Measurements from ENCODE around the gene HCFC1. TPM values are rescaled to one million over a fixed set of nuclear protein-coding genes. Genes with fewer than 3 reads are reported as not detected.

The HCFC1 gene
- polyA plus RNA-seq, 2 of the 4 experiments (the other 2 are of a cell fraction), result 4.4 to 33.3 TPM

GRCh38 chrX:153948002-153948466, 23.6 kb downstream of the HCFC1 start:
- no peak for DNase-seq (ENCODE audit: low read depth in 1 of 2, low spot score in 1 of 2)
- Histone ChIP-seq H3K27ac (no peak overlapping the region), H3K4me3 (no peak overlapping the region), H3K4me1 (peaks cover 3% of the 10 kb centered on the region; the same call in 1 of the 3 replicates), H3K4me2 (no peak overlapping the region), H3K9me3 (no peaks in the 10 kb centered on the region)
- WGBS (ENCODE audit: missing lambda C conversion rate), result 69% methylated on average over 10 of the region's 10 CpGs
- FAIRE-seq, result no peak
- ATAC-seq, result peak in 1 of 2 experiments; percentile 2; a peak in 2 of 6 replicates
- TF ChIP-seq RFX5 (IDR thresholded peaks at IDR 0.05) (no peak), TFCP2L1 (CRISPR knock-in tag; IDR thresholded peaks at IDR 0.05) (no peak), HOXB13 (CRISPR knock-in tag; IDR thresholded peaks at IDR 0.05; ENCODE audit: low read depth) (no peak), HOXA7 (CRISPR knock-in tag; IDR thresholded peaks at IDR 0.05) (no peak), HEYL (CRISPR knock-in tag; IDR thresholded peaks at IDR 0.05) (no peak), ESRRA (IDR thresholded peaks at IDR 0.05; ENCODE audit: borderline replicate concordance, low read length) (no peak), POLR2AphosphoS2 (conservative IDR thresholded peaks at IDR 0.05; ENCODE audit: low read length) (no peak), E2F6 (IDR thresholded peaks at IDR 0.05; ENCODE audit: borderline replicate concordance, low read depth) (no peak), KDM1A (IDR thresholded peaks at IDR 0.05; ENCODE audit: low read depth) (no peak), RAD21 (conservative IDR thresholded peaks at IDR 0.05 in 1 of 2, IDR thresholded peaks at IDR 0.05 in 1 of 2) (no peak), HDAC2 (IDR thresholded peaks at IDR 0.05) (no peak), MAFK (IDR thresholded peaks at IDR 0.05; ENCODE audit: partially characterized antibody) (no peak), FOXS1 (CRISPR knock-in tag; IDR thresholded peaks at IDR 0.05) (no peak), NFE2L2 (conservative IDR thresholded peaks at IDR 0.05; ENCODE audit: low read length) (no peak), PHF8 (IDR thresholded peaks at IDR 0.05; ENCODE audit: borderline replicate concordance, low read depth) (no peak), GATA3 (IDR thresholded peaks at IDR 0.05; ENCODE audit: borderline replicate concordance) (no peak)
- TF ChIP-seq, protein P1, sequence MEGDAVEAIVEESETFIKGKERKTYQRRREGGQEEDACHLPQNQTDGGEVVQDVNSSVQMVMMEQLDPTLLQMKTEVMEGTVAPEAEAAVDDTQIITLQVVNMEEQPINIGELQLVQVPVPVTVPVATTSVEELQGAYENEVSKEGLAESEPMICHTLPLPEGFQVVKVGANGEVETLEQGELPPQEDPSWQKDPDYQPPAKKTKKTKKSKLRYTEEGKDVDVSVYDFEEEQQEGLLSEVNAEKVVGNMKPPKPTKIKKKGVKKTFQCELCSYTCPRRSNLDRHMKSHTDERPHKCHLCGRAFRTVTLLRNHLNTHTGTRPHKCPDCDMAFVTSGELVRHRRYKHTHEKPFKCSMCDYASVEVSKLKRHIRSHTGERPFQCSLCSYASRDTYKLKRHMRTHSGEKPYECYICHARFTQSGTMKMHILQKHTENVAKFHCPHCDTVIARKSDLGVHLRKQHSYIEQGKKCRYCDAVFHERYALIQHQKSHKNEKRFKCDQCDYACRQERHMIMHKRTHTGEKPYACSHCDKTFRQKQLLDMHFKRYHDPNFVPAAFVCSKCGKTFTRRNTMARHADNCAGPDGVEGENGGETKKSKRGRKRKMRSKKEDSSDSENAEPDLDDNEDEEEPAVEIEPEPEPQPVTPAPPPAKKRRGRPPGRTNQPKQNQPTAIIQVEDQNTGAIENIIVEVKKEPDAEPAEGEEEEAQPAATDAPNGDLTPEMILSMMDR (IDR thresholded peaks at IDR 0.05), result no peak
- TF ChIP-seq, protein P2, sequence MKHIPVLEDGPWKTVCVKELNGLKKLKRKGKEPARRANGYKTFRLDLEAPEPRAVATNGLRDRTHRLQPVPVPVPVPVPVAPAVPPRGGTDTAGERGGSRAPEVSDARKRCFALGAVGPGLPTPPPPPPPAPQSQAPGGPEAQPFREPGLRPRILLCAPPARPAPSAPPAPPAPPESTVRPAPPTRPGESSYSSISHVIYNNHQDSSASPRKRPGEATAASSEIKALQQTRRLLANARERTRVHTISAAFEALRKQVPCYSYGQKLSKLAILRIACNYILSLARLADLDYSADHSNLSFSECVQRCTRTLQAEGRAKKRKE (CRISPR knock-in tag; IDR thresholded peaks at IDR 0.05; ENCODE audit: low read depth), result no peak
- POLR2A ChIA-PET, result no interaction called here
- CTCF ChIA-PET, result interaction anchor here (0.7 to 17.9 kb wide), 16 partner anchors 8 to 1006 kb away, joined by 3 to 363 read pairs (median 6); partner anchors contain the start of genes ARHGAP4, NAA10 and PLXNB3

GRCh38 chrX:153947009-153947769, 24.4 kb downstream of the HCFC1 start:
- Histone ChIP-seq H3K9me3 (no peaks in the 10 kb centered on the region), H3K27ac (peak overlapping the region in 1 of 2 experiments; percentile 68; a peak in 2 of 6 replicates), H3K4me3 (no peak overlapping the region), H3K4me1 (peaks cover 3% of the 10 kb centered on the region; the same call in 1 of the 3 replicates), H3K4me2 (no peak overlapping the region)
- FAIRE-seq, result peak; percentile 99
- ATAC-seq, result peak; percentile 83 to 91
- ChIA-PET CTCF (interaction anchor here (0.7 to 17.9 kb wide), 34 partner anchors 9 to 1006 kb away, joined by 3 to 363 read pairs (median 4); partner anchors contain the start of genes ARHGAP4, HCFC1, NAA10 and PLXNB3), POLR2A (interaction anchor here (1.0 kb wide), 1 partner anchor 19 kb away, joined by 6 read pairs; no protein-coding TSS in a partner anchor)
- peak; percentile 73 for TF ChIP-seq SMC3 (IDR thresholded peaks at IDR 0.05)
- TF ChIP-seq JUN (IDR thresholded peaks at IDR 0.05), result no peak
- TF ChIP-seq GATA3 (IDR thresholded peaks at IDR 0.05; ENCODE audit: borderline replicate concordance), result no peak
- TF ChIP-seq NPAS2 (CRISPR knock-in tag; IDR thresholded peaks at IDR 0.05; ENCODE audit: borderline replicate concordance), result no peak
- TF ChIP-seq, protein P1 (IDR thresholded peaks at IDR 0.05), result peak; percentile 92
- TF ChIP-seq RAD21 (conservative IDR thresholded peaks at IDR 0.05 in 1 of 2, IDR thresholded peaks at IDR 0.05 in 1 of 2), result peak; percentile 59 to 61
- peak; percentile 66; the same call in 1 of the 2 replicates for TF ChIP-seq POLR2AphosphoS2 (conservative IDR thresholded peaks at IDR 0.05; ENCODE audit: low read length)
- 0 out of 2 replicates have a peak, but pooled peaks have one; percentile 23 for TF ChIP-seq E2F6 (IDR thresholded peaks at IDR 0.05; ENCODE audit: borderline replicate concordance, low read depth)
- TF ChIP-seq, protein P3, sequence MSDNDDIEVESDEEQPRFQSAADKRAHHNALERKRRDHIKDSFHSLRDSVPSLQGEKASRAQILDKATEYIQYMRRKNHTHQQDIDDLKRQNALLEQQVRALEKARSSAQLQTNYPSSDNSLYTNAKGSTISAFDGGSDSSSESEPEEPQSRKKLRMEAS (IDR thresholded peaks at IDR 0.05), result peak; percentile 53
- no peak for TF ChIP-seq HOXA7 (CRISPR knock-in tag; IDR thresholded peaks at IDR 0.05)
- no peak for TF ChIP-seq EHMT2 (IDR thresholded peaks at IDR 0.05; ENCODE audit: low read depth)
- WGBS (ENCODE audit: missing lambda C conversion rate), result 29% methylated on average over 14 of the region's 19 CpGs
- DNase-seq (ENCODE audit: low read depth in 1 of 2, low spot score in 1 of 2), result peak; percentile 72 to 87

Measured in A549 (cell line).